ENCODE results near the gene TMEM164. TPM values are rescaled to one million over a fixed set of nuclear protein-coding genes. Genes with fewer than 3 reads are reported as not detected.

Gene TMEM164
- total and polyA plus RNA-seq, 4 experiments from 2014 or later: 0.52 to 17.2 (median 9.9) TPM

DNA sequence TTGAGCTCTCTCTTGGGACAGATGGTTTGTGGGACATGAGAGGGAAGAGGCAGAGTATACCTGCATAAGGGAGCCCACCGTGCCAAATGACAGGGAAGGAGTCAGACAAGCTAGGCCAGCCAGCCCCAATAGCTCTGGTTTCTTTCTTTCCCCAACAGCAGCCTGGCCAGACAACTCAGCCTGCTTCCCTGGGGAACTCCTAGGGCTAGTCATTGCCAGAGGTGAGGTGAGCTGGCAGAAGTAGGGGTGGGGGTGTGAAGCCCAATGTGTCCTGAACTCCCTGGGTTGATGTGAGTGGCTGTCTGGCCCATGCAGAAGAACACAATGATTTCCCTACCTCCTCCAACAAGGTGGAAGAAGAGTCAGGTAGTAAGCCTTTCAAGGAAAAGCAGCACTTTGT, 179.4 kb downstream of the TMEM164 start:
- Histone ChIP-seq H3K9me3 (ENCODE audit: control insufficient read depth in 1 of 2, low read length in 2 of 2) (no peaks in the 10 kb centered on the region), H3K4me3 (ENCODE audit: low read length in 2 of 2) (no peak overlapping the region), H3K27me3 (ENCODE audit: insufficient read depth, low read length) (no peaks in the 10 kb centered on the region), H3K4me1 (ENCODE audit: insufficient read depth, low read length) (peaks cover 10% of the 10 kb centered on the region), H3K36me3 (ENCODE audit: insufficient read depth, low read length) (no peaks in the 10 kb centered on the region), H3K27ac (ENCODE audit: low read depth, low read length) (no peak overlapping the region)
- Mint-ChIP-seq H3K27ac (peak overlapping the region in 3 of 7 donors; percentile 37 to 55 (median 52)), H3K4me3 (no peak overlapping the region), H3K4me1 (peaks cover 8 to 24% (median 17%) of the 10 kb centered on the region in 4 donors), H3K9me3 (peaks cover 0 to 7% (median 0%) of the 10 kb centered on the region in 8 donors), H3K27me3 (no peaks in the 10 kb centered on the region), H3K36me3 (peaks cover 4 to 6% of the 10 kb centered on the region in 2 donors)
- ChIA-PET CTCF (ENCODE audit: partially characterized antibody) (no interaction called here), POLR2A (ENCODE audit: partially characterized antibody) (interaction anchor here (1.0 kb wide), 1 partner anchor 56 kb away, joined by 3 read pairs; no protein-coding TSS in a partner anchor)
- DNase-seq: no peak
- intact Hi-C loops (cut with micrococcal nuclease): no loop called here

DNA sequence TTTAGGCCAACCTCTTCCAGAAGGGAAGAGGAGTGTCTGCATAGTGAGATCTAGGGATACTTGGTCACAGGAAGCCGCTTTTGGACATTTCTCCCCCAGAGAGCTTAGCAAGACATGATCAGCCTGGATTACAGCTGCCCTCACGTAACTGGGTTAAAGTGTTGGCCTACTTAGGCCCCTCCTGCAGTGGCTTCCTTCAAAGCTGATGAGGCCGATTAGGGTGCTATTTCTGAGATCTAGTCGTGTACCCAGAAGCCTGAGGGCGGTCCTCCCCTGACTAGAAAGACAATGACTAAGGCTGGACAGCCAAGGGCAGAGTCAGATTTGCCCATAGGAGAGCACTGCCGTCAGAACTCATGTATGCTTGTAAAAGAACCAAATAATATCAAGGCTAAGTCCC, 180.0 kb downstream of the TMEM164 start:
- Mint-ChIP-seq H3K4me3 (no peak overlapping the region), H3K27me3 (no peaks in the 10 kb centered on the region), H3K27ac (peak overlapping the region in 1 of 7 donors; percentile 55), H3K9me3 (peaks cover 0 to 7% (median 0%) of the 10 kb centered on the region in 8 donors), H3K4me1 (peaks cover 8 to 24% (median 17%) of the 10 kb centered on the region in 4 donors), H3K36me3 (peaks cover 4 to 6% of the 10 kb centered on the region in 2 donors)
- intact Hi-C loops (cut with micrococcal nuclease): no loop called here
- H3K36me3 ChIP-seq (ENCODE audit: insufficient read depth, low read length): no peaks in the 10 kb centered on the region
- H3K4me1 ChIP-seq (ENCODE audit: insufficient read depth, low read length): peaks cover 10% of the 10 kb centered on the region
- ChIA-PET CTCF (ENCODE audit: partially characterized antibody) (no interaction called here), POLR2A (ENCODE audit: partially characterized antibody) (no interaction called here)
- DNase-seq: no peak
- no peak overlapping the region for H3K27ac ChIP-seq (ENCODE audit: low read depth, low read length)
- H3K9me3 ChIP-seq (ENCODE audit: control insufficient read depth in 1 of 2, low read length in 2 of 2): no peaks in the 10 kb centered on the region
- H3K27me3 ChIP-seq (ENCODE audit: insufficient read depth, low read length): no peaks in the 10 kb centered on the region
- no peak overlapping the region for H3K4me3 ChIP-seq (ENCODE audit: low read length in 2 of 2)

DNA sequence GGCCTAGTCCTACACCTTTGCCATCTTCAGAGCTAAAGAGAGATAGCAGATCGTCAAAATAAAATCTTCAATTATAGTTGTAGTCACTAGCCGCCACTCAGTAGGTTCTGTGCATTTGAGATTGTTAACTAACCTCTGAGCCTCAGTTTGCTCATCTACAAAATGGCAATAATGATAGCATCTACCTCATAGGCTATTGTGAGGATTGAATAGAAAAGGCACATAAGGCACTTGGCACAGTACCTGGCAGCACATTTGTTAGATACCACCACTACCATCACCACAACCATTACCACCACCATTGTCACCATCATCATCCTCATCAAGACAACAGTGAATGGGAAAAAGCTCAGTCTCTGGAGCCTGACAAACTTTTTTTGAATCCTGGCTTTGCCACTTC, 180.4 kb downstream of the TMEM164 start:
- H3K4me1 ChIP-seq (ENCODE audit: insufficient read depth, low read length): peaks cover 10% of the 10 kb centered on the region
- DNase-seq: no peak
- H3K4me3 Mint-ChIP-seq: no peak overlapping the region
- no peak overlapping the region for H3K4me3 ChIP-seq (ENCODE audit: low read length in 2 of 2)
- no peaks in the 10 kb centered on the region for H3K9me3 ChIP-seq (ENCODE audit: control insufficient read depth in 1 of 2, low read length in 2 of 2)
- peaks cover 12 to 25% (median 19%) of the 10 kb centered on the region in 4 donors for H3K4me1 Mint-ChIP-seq
- ChIA-PET CTCF (ENCODE audit: partially characterized antibody) (no interaction called here), POLR2A (ENCODE audit: partially characterized antibody) (no interaction called here)
- peaks cover 0 to 7% (median 0%) of the 10 kb centered on the region in 8 donors for H3K9me3 Mint-ChIP-seq
- intact Hi-C loops (cut with micrococcal nuclease): no loop called here
- H3K27ac Mint-ChIP-seq: no peak overlapping the region
- H3K27ac ChIP-seq (ENCODE audit: low read depth, low read length): no peak overlapping the region
- no peaks in the 10 kb centered on the region for H3K27me3 ChIP-seq (ENCODE audit: insufficient read depth, low read length)
- no peaks in the 10 kb centered on the region for H3K27me3 Mint-ChIP-seq
- H3K36me3 Mint-ChIP-seq: peaks cover 4 to 6% of the 10 kb centered on the region in 2 donors
- no peaks in the 10 kb centered on the region for H3K36me3 ChIP-seq (ENCODE audit: insufficient read depth, low read length)

DNA sequence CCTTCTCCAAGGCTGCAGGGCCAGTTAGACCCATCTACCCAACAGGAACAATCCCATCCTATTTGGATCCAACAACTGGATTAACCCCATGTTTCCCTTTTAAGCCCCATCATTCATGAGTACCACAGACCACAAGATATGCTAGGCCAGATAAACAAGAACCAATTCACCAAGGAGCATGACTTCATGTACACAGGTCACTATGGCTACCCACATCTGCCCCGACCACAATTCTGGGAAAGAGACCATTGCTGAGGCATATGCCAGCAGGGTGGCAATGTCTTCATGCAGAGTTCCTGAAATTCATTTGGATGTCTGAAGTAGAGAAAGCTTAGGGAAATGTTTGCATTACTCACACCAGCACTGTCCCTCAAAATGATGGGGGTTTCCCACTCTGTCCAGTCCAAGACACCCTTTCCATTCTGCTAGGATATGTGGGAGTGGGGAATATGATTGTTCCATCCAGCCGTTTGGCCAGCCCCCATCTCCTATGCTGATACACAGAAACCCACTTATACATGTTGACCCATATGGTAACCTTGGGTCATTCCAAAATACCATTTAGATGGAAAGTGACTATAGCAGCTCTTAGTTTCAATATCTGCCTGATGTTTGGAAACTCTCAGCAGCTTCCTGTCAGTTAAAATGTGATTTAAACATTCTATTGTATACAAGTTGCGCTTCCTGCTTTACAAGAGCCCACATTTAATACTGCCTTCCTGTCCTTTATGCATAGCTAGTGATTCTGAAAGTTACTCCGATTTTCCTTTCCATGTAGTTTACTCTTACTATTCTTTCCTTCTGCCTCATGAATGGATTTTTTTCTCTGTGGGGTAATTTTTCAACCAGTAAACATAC, 186.0 kb downstream of the TMEM164 start:
- Mint-ChIP-seq H3K27me3 (no peaks in the 10 kb centered on the region), H3K27ac (peak overlapping the region; percentile 20 to 83 (median 48)), H3K4me1 (peaks cover 18 to 32% (median 24%) of the 10 kb centered on the region in 4 donors), H3K9me3 (peaks cover 0 to 7% (median 0%) of the 10 kb centered on the region in 8 donors), H3K36me3 (no peaks in the 10 kb centered on the region), H3K4me3 (peak overlapping the region in 6 of 8 donors; percentile 35 to 69 (median 55))
- ChIA-PET POLR2A (ENCODE audit: partially characterized antibody) (interaction anchor here (0.8 to 1.9 kb wide), 5 partner anchors 10 to 129 kb away, joined by 3 to 20 read pairs (median 5); partner anchors contain the start of gene AMMECR1), CTCF (ENCODE audit: partially characterized antibody) (interaction anchor here (0.8 to 2.1 kb wide), 3 partner anchors 10 to 218 kb away, joined by 3 to 7 read pairs (median 4); no protein-coding TSS in a partner anchor)
- Histone ChIP-seq H3K36me3 (ENCODE audit: insufficient read depth, low read length) (no peaks in the 10 kb centered on the region), H3K27me3 (ENCODE audit: insufficient read depth, low read length) (no peaks in the 10 kb centered on the region), H3K4me3 (ENCODE audit: low read length in 2 of 2) (no peak overlapping the region), H3K9me3 (ENCODE audit: control insufficient read depth in 1 of 2, low read length in 2 of 2) (no peaks in the 10 kb centered on the region), H3K4me1 (ENCODE audit: insufficient read depth, low read length) (peaks cover 25% of the 10 kb centered on the region), H3K27ac (ENCODE audit: low read depth, low read length) (no peak overlapping the region)
- intact Hi-C loops (cut with micrococcal nuclease): loop anchor here (5.0 kb wide), 1 partner anchor 128 kb away; the partner anchor contains the start of gene AMMECR1
- DNase-seq: no peak

DNA sequence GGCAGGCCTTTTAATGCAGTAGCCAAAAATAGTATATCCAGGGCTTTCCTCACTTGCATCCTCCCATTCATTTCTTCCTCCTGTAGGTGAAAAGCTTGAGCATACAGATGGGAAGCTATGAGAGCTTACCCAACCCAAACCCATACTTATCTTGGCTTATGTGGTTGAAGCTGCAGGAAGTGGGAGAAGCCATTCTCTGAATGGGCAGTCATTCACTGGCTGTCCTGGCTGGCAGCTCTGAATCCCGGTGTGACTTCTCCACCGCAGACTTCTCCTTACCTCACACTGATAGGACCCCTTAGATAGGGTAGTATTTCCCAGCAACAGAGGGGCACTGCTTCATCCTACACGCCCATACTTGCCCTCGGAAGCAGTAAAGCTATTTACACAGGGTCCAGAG, 189.6 kb downstream of the TMEM164 start:
- Mint-ChIP-seq H3K4me1 (peaks cover 14 to 23% (median 17%) of the 10 kb centered on the region in 4 donors), H3K4me3 (no peak overlapping the region), H3K36me3 (peaks cover 0 to 8% of the 10 kb centered on the region in 2 donors), H3K27ac (no peak overlapping the region), H3K27me3 (no peaks in the 10 kb centered on the region), H3K9me3 (no peaks in the 10 kb centered on the region)
- ChIA-PET CTCF (ENCODE audit: partially characterized antibody) (no interaction called here), POLR2A (ENCODE audit: partially characterized antibody) (interaction anchor here (0.9 kb wide), 1 partner anchor 46 kb away, joined by 3 read pairs; no protein-coding TSS in a partner anchor)
- Histone ChIP-seq H3K36me3 (ENCODE audit: insufficient read depth, low read length) (no peaks in the 10 kb centered on the region), H3K4me3 (ENCODE audit: low read length in 2 of 2) (no peak overlapping the region), H3K27ac (ENCODE audit: low read depth, low read length) (no peak overlapping the region), H3K4me1 (ENCODE audit: insufficient read depth, low read length) (peaks cover 15% of the 10 kb centered on the region), H3K27me3 (ENCODE audit: insufficient read depth, low read length) (no peaks in the 10 kb centered on the region), H3K9me3 (ENCODE audit: control insufficient read depth in 1 of 2, low read length in 2 of 2) (no peaks in the 10 kb centered on the region)
- no peak for DNase-seq
- intact Hi-C loops (cut with micrococcal nuclease): no loop called here

DNA sequence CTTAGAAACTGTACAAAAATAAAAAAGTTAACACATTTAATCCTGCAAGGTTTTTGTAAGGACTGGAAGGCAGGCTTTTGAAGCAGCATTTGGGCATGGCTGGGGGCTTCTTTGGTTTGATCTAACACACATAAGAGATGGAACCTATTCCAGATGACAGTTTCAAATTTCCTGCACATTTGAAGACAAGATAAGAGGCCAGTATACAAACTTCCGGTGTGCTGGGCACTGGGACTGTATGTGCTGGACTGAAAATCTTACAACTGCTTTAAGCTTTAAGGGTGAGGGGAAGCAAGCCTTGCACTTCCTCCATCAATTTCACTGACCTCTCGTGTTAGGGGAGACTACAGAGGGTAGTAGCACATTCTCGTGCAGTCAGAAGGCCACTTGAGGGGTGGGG, 192.1 kb downstream of the TMEM164 start:
- DNase-seq: no peak
- Mint-ChIP-seq H3K4me3 (no peak overlapping the region), H3K27me3 (no peaks in the 10 kb centered on the region), H3K4me1 (peaks cover 0 to 5% (median 0%) of the 10 kb centered on the region in 4 donors), H3K27ac (no peak overlapping the region), H3K36me3 (peaks cover 0 to 8% of the 10 kb centered on the region in 2 donors), H3K9me3 (no peaks in the 10 kb centered on the region)
- CTCF ChIA-PET (ENCODE audit: partially characterized antibody): no interaction called here
- H3K27me3 ChIP-seq (ENCODE audit: insufficient read depth, low read length): no peaks in the 10 kb centered on the region
- H3K4me3 ChIP-seq (ENCODE audit: low read length in 2 of 2): no peak overlapping the region
- intact Hi-C loops (cut with micrococcal nuclease): no loop called here
- peaks cover 4% of the 10 kb centered on the region for H3K36me3 ChIP-seq (ENCODE audit: insufficient read depth, low read length)
- no peaks in the 10 kb centered on the region for H3K4me1 ChIP-seq (ENCODE audit: insufficient read depth, low read length)
- no peak overlapping the region for H3K27ac ChIP-seq (ENCODE audit: low read depth, low read length)
- POLR2A ChIA-PET (ENCODE audit: partially characterized antibody): no interaction called here
- H3K9me3 ChIP-seq (ENCODE audit: control insufficient read depth in 1 of 2, low read length in 2 of 2): no peaks in the 10 kb centered on the region

DNA sequence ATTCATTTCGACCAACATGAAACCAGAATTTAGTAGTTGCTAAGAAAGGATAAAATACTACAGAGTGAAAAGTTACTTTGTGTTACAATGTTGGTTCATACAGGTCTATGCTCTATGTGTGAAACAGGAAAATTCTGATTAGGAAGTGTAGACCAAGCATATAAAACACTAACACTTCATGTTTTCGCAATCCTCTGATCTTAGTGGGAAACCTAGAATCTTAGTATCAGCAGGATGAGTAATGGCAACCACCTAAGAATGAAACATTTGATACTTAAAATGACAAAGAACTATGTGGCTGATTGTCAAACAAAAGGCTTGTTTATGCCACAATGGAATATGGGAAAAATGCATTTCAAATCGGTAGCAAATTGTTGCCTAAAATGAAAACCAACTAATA, 198.9 kb downstream of the TMEM164 start:
- H3K4me3 Mint-ChIP-seq: no peak overlapping the region

More for the DNA sequence above, 198.9 kb downstream of the TMEM164 start:
- H3K4me1 ChIP-seq (ENCODE audit: insufficient read depth, low read length): no peaks in the 10 kb centered on the region
- no peaks in the 10 kb centered on the region for H3K9me3 ChIP-seq (ENCODE audit: control insufficient read depth in 1 of 2, low read length in 2 of 2)
- POLR2A ChIA-PET (ENCODE audit: partially characterized antibody): no interaction called here
- peaks cover 6% of the 10 kb centered on the region for H3K36me3 ChIP-seq (ENCODE audit: insufficient read depth, low read length)
- DNase-seq: no peak
- peaks cover 0 to 12% of the 10 kb centered on the region in 2 donors for H3K36me3 Mint-ChIP-seq
- peaks cover 0 to 6% (median 4%) of the 10 kb centered on the region in 4 donors for H3K4me1 Mint-ChIP-seq
- CTCF ChIA-PET (ENCODE audit: partially characterized antibody): no interaction called here
- intact Hi-C loops (cut with micrococcal nuclease): no loop called here
- no peak overlapping the region for H3K27ac ChIP-seq (ENCODE audit: low read depth, low read length)
- no peak overlapping the region for H3K4me3 ChIP-seq (ENCODE audit: low read length in 2 of 2)
- H3K27me3 ChIP-seq (ENCODE audit: insufficient read depth, low read length): no peaks in the 10 kb centered on the region
- H3K27ac Mint-ChIP-seq: no peak overlapping the region
- no peaks in the 10 kb centered on the region for H3K27me3 Mint-ChIP-seq
- H3K9me3 Mint-ChIP-seq: no peaks in the 10 kb centered on the region

Data from CD4-positive, alpha-beta memory T cell (primary cell).